T-helper 1 cell treated with Interleukin-12 subunit alpha and Interleukin-12 subunit beta and Interleukin-4 antibody, amounts not matched to agents 30 μg/mL and 1 μg/mL, for 36 hours (primary cell): ENCODE data around the gene UNC5C.

Source experiments
- H3K27ac Mint-ChIP-seq: one replicate; pipeline ENCODE4 v1.8.0; 2021; ENCODE audit warnings: mild to moderate bottlenecking, mixed read lengths
- H3K27me3 Mint-ChIP-seq: one replicate; pipeline ENCODE4 v1.8.0; 2021; ENCODE audit warnings: low read depth, mixed read lengths
- H3K36me3 Mint-ChIP-seq: one replicate; pipeline ENCODE4 v1.8.0; 2021; ENCODE audit warnings: low read depth, mixed read lengths
- H3K4me1 Mint-ChIP-seq: one replicate; pipeline ENCODE4 v1.8.0; 2021; ENCODE audit warnings: low read depth, mixed read lengths
- H3K4me3 Mint-ChIP-seq: one replicate; pipeline ENCODE4 v1.8.0; 2021; ENCODE audit warnings: mild to moderate bottlenecking, moderate library complexity, mixed read lengths
- H3K9me3 Mint-ChIP-seq: one replicate; pipeline ENCODE4 v1.8.0; 2021; ENCODE audit warnings: mixed read lengths

Gene UNC5C

DNA sequence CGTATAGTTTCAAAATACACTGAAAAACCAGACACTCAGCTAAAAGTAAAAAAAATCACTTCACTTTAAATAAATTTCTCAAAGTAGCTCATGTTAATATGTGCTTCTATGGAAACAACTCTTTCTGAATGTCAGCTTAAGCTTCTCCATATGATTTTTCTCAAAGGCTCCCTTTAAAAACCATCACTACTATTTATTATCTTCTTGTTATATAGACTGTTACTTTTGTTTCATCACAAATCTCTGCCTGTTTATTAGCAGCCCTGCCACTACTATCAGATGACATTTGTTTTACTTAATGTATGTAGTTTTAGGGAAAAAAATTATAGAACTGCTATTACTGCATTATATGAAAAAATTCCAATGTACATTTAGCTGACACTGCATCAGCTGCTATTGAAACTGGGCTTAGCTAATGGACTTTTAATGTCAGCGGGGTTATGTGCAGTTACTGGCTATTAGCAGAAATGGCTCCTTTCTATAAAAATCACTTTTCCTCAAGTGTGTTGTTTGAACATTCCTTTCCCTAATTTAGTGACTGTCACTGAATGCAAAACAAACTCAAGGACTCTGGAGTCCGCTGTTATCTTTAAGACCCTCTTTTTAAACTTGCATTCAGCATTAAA lies 10.8 kb downstream of the UNC5C start:
- H3K9me3 Mint-ChIP-seq, result no peaks in the 10 kb centered on the region
- peaks cover 3% of the 10 kb centered on the region for H3K27me3 Mint-ChIP-seq
- no peaks in the 10 kb centered on the region for H3K4me1 Mint-ChIP-seq
- H3K4me3 Mint-ChIP-seq, result no peak overlapping the region
- no peak overlapping the region for H3K27ac Mint-ChIP-seq
- no peaks in the 10 kb centered on the region for H3K36me3 Mint-ChIP-seq

DNA sequence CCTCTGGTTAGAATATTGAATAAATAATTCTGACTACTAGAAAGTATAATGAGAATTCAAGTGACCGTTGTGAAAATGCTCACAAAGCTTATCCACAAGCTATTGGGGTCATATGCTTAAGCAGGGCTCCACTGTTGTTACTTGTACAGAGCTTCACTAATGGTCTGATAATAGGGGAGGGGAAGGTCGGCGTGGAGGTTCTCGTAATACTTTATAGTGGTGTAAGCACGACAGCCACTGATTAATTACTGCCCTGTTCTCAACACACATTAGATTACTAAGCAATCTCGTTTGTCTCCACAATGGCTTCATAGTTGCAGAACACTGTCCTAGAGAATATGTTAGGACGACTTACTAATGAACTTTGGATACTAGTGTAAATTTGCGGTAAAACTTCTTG lies 11.6 kb downstream of the UNC5C start:
- H3K9me3 Mint-ChIP-seq, result no peaks in the 10 kb centered on the region

DNA sequence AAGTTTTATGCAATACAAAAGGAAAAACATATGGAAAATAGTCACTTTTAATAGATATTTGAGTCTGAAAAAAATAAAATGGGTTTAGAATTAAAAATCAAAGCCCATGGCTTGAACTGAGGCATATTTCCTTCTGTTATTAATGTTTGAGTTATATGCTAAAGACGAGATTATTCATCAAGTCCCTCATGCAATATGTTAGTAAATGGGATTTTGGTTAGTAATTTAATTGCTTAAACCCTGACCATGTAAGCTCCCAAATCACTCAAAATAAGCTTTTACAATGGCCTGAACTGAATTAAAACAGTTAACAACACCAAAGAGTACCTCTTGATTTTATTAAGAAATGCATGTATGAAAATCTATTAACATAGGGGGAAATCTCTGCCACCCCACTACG lies 12.1 kb downstream of the UNC5C start:
- H3K27me3 Mint-ChIP-seq, result peaks cover 3% of the 10 kb centered on the region
- no peak overlapping the region for H3K4me3 Mint-ChIP-seq
- no peaks in the 10 kb centered on the region for H3K36me3 Mint-ChIP-seq
- no peaks in the 10 kb centered on the region for H3K4me1 Mint-ChIP-seq
- H3K9me3 Mint-ChIP-seq, result no peaks in the 10 kb centered on the region
- H3K27ac Mint-ChIP-seq, result no peak overlapping the region

More for the DNA sequence above, 11.6 kb downstream of the UNC5C start:
- H3K4me1 Mint-ChIP-seq, result no peaks in the 10 kb centered on the region
- peaks cover 3% of the 10 kb centered on the region for H3K27me3 Mint-ChIP-seq
- H3K27ac Mint-ChIP-seq, result no peak overlapping the region
- H3K4me3 Mint-ChIP-seq, result no peak overlapping the region
- H3K36me3 Mint-ChIP-seq, result no peaks in the 10 kb centered on the region

DNA sequence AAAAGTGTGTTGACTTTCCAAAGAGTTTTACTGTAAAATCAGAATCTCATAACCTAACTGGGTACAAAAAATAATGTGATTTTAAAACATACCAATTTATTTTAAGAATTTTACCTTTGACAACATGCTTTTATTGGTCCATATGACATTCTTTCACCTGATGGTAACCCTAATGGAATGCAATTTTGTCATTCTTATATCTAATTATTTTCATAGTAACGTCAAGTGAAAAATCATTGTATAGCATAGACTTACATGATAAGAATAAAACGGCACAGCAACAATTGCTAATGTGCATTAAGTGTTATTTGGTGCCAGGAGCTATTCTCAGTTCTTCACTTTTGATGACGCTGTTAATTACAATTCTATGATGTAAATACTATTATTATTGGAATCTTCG lies 13.6 kb downstream of the UNC5C start:
- Mint-ChIP-seq H3K4me1 (no peaks in the 10 kb centered on the region), H3K4me3 (no peak overlapping the region), H3K36me3 (no peaks in the 10 kb centered on the region), H3K27me3 (peaks cover 1% of the 10 kb centered on the region), H3K9me3 (no peaks in the 10 kb centered on the region), H3K27ac (no peak overlapping the region)

DNA sequence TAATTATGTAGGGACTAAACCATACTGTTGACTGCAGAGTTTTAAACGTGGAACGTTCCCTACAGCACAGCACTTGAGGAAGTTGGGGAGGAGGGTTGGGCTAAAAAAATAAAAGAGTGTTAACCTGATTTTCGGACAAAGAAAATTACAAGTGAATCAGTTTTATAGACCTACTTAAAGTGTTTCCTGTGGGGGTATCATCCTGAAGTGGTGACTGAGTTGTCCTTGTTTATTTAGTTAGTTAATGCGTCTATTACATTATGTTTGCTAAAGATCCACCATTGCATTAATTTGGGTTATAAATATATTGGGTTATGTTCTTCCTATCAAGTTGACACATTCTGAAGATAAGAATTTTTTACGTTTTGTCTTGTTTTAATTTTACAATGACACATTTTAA lies 14.7 kb downstream of the UNC5C start:
- no peak overlapping the region for H3K27ac Mint-ChIP-seq
- H3K27me3 Mint-ChIP-seq, result no peaks in the 10 kb centered on the region
- no peaks in the 10 kb centered on the region for H3K9me3 Mint-ChIP-seq
- H3K36me3 Mint-ChIP-seq, result no peaks in the 10 kb centered on the region
- no peaks in the 10 kb centered on the region for H3K4me1 Mint-ChIP-seq
- H3K4me3 Mint-ChIP-seq, result no peak overlapping the region

DNA sequence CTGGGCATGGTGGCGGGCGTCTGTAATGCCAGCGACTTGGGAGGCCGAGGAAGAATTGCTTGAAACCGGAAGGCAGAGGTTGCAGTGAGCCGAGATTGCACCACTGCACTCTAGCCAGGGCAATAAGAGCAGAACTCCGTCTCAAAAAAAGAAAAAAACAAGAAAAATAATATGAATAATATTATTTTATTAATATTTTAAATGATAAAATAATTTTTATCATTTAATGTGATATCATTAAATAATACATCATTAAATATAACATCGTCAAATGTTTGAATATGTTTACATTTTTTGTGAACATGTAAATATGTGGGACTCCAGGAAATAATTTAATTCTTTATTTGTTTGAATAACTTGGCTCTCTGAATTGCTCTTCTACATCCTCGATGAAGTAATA lies 15.5 kb downstream of the UNC5C start:
- no peaks in the 10 kb centered on the region for H3K27me3 Mint-ChIP-seq
- H3K4me3 Mint-ChIP-seq, result no peak overlapping the region
- H3K4me1 Mint-ChIP-seq, result no peaks in the 10 kb centered on the region
- no peaks in the 10 kb centered on the region for H3K9me3 Mint-ChIP-seq
- no peaks in the 10 kb centered on the region for H3K36me3 Mint-ChIP-seq
- no peak overlapping the region for H3K27ac Mint-ChIP-seq

DNA sequence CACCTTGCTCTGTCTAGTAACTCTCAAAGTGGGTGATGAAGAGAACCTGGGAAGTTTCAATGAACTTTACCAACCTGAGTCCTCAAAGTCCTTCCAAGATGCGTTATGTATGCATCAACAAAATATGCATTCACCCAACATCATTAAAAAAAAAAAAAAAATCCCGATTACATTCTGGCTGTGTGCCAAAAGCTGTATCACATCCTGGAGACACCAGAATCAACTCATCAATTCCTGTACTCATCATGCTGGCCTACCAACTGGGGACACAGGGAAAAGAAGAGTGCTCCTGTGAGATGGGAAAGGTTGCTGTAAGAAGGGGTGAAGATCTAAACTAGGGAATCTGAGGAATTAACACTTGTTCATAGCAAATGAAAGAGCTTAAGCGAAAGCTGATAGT lies 16.5 kb downstream of the UNC5C start:
- Mint-ChIP-seq H3K4me3 (no peak overlapping the region), H3K27me3 (no peaks in the 10 kb centered on the region), H3K9me3 (no peaks in the 10 kb centered on the region), H3K36me3 (no peaks in the 10 kb centered on the region), H3K27ac (no peak overlapping the region), H3K4me1 (no peaks in the 10 kb centered on the region)

DNA sequence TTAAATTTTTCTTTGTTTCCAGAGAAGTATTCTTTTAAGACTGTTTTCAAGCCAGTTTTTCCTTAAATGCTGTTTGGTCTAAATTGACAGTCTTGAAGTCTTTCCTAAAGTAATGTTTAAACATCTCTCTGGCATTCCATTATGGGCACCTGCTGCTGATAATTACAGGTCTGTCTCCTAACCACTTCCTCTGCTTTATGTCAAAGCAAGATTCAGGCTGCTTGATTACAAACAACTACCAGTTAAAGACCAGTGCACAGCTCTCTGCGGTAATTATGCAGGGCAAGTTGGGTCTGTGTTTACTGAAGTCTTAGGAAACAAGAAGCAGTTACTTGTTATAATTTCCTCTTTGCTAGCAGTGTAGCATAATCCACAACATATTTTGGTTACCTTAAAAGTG lies 17.6 kb downstream of the UNC5C start:
- Mint-ChIP-seq H3K9me3 (no peaks in the 10 kb centered on the region), H3K27me3 (no peaks in the 10 kb centered on the region), H3K4me3 (no peak overlapping the region), H3K4me1 (no peaks in the 10 kb centered on the region), H3K36me3 (no peaks in the 10 kb centered on the region), H3K27ac (no peak overlapping the region)

DNA sequence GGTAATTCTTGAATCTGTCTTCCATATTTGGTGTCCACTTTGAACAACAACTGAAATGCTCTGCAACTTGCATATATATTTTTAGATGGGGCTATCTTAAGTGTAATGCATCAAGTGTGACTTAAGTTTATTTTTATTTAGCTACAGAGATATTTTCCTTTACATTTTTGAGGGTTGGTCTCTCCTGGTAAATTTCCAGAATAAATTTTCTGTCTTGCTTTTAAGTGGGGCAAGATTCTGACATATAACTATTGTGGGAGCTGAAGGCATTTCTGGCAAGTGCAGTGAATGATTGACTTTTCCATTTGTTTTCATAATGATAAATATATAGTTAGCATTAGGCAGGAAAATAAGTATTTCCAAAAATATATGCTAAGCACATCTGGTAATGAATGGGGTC lies 18.8 kb downstream of the UNC5C start:
- Mint-ChIP-seq H3K27me3 (no peaks in the 10 kb centered on the region), H3K9me3 (no peaks in the 10 kb centered on the region), H3K4me3 (no peak overlapping the region), H3K4me1 (no peaks in the 10 kb centered on the region), H3K27ac (no peak overlapping the region), H3K36me3 (no peaks in the 10 kb centered on the region)

DNA sequence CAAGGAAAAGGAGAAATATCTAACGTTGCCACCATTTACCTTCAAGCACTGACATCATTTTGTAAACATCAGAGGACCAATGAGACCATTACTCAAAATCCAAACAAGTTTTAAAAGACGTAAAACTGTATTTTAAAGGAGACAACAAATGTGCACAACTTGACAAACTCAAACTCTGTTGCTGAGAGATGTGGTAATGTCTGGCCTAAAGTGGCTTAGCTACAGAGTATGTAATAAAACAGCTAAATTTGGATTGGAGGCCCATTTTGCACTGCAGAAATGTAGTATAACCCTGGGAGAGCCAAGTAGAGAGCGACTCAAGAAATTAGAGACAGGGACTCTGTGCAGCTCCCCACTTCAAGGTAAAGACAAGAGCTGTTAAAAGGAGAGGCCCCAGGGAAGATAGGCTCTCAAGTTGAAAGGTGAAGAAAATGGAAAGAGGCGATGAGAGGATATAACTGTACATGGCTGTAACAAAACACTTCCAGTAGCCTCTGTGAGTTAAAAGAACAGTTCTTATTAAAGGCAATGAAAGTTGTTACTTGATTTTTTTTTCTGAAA lies 20.3 kb downstream of the UNC5C start:
- Mint-ChIP-seq H3K27me3 (no peaks in the 10 kb centered on the region), H3K9me3 (no peaks in the 10 kb centered on the region), H3K36me3 (no peaks in the 10 kb centered on the region), H3K4me3 (no peak overlapping the region), H3K27ac (no peak overlapping the region), H3K4me1 (no peaks in the 10 kb centered on the region)

DNA sequence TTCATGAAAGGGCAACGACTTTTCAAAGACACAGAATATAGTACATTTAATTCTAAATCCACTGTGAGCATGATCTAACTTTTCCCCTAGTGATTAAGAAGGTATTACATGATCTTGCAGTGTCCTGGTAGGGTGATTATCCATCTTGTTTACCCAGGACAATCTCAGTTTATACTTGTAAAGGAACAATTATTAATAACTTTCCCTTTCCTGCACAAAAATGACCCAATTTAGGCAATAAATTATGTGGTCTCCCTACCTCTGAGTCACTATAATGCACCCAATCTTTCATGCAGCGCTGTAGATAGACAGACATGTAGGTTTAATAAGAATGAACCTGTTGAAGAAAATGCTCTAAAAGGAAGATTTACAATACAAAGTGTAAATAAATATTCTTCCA lies 22.7 kb downstream of the UNC5C start:
- H3K36me3 Mint-ChIP-seq, result no peaks in the 10 kb centered on the region
- no peaks in the 10 kb centered on the region for H3K27me3 Mint-ChIP-seq
- no peaks in the 10 kb centered on the region for H3K4me1 Mint-ChIP-seq
- H3K9me3 Mint-ChIP-seq, result no peaks in the 10 kb centered on the region
- no peak overlapping the region for H3K4me3 Mint-ChIP-seq
- H3K27ac Mint-ChIP-seq, result no peak overlapping the region

DNA sequence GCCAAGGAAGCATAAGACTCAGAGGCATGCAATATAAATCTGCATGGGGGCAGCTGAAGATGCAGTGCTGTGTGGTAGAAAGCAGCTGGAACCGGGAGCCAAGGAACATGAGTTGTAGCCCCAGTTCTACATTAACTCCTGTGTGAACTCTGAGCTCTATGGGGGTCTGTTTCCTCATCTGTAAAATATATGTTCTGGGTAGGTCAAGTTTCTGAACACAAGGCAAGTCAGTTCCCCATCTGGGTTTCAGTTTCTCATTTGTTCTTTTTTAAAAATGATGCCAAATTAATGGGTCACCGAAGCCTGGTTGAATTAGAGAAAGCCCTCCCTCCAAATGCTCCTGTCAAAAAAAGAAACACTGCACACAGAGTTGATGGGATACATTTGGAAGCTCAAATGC lies 24.0 kb downstream of the UNC5C start:
- H3K27me3 Mint-ChIP-seq, result no peaks in the 10 kb centered on the region
- H3K36me3 Mint-ChIP-seq, result no peaks in the 10 kb centered on the region
- H3K4me1 Mint-ChIP-seq, result no peaks in the 10 kb centered on the region
- no peak overlapping the region for H3K4me3 Mint-ChIP-seq
- H3K9me3 Mint-ChIP-seq, result no peaks in the 10 kb centered on the region
- H3K27ac Mint-ChIP-seq, result no peak overlapping the region

DNA sequence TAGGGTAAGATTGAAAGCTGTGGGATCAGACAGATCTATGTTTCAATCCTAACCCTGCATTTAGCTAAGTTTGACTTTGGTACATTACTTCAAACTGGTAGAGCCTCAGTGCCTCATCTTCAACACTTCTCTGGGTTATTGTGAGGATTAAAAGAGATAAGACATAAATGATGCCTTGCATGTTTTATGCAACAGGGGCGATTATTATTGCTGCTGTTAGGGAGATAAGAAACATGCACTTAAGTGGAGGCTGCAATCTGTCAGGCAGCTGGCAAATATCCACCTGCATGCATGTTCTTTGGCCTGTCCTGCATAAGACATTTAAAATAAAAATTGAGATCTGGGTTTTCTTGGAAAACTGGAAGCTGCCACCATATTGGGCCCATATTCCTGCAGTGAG lies 24.6 kb downstream of the UNC5C start:
- Mint-ChIP-seq H3K4me1 (no peaks in the 10 kb centered on the region), H3K4me3 (no peak overlapping the region), H3K27ac (no peak overlapping the region), H3K27me3 (no peaks in the 10 kb centered on the region), H3K36me3 (no peaks in the 10 kb centered on the region), H3K9me3 (no peaks in the 10 kb centered on the region)

DNA sequence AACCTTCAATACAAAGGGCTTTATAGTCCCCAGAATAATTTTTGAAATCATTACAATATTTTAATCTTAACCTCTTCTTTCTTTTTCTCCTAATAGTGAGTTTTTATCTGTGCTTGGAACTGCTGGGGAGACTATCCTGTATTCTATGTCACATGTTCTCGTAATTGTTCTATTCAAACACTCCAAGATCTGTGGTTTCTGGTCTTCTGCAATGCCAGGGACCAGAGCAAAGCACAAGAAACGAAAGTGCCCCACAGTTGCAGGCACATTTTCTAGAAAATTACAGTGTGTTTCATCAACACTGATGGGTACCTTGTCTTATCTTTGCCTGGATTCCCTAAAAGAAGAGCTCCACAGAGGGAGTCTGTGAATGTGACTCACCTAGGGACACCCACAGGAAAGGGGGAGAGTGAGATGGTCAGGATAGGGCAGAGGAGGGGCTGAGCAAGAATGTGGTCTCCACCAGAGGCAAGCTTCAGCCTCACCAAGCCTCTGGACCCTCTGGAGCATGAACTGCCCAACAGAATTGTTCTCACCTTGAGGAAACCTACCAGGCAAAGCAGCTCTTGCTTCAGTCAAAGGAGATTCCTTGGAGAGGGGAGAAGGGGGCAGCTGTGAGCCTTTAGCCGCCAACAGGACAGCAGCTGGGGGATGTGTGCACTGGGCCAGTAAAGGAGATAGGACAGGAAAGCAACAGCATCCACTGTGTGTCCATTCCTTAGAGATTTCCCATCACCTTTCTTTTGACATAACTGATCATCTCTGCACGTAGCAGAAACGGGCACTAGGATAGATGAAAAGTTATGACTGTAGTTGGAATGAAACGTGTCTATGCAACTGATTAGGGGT lies 25.9 kb downstream of the UNC5C start:
- H3K27ac Mint-ChIP-seq, result no peak overlapping the region
- H3K27me3 Mint-ChIP-seq, result no peaks in the 10 kb centered on the region
- H3K9me3 Mint-ChIP-seq, result no peaks in the 10 kb centered on the region
- H3K36me3 Mint-ChIP-seq, result no peaks in the 10 kb centered on the region
- no peak overlapping the region for H3K4me3 Mint-ChIP-seq
- H3K4me1 Mint-ChIP-seq, result no peaks in the 10 kb centered on the region

DNA sequence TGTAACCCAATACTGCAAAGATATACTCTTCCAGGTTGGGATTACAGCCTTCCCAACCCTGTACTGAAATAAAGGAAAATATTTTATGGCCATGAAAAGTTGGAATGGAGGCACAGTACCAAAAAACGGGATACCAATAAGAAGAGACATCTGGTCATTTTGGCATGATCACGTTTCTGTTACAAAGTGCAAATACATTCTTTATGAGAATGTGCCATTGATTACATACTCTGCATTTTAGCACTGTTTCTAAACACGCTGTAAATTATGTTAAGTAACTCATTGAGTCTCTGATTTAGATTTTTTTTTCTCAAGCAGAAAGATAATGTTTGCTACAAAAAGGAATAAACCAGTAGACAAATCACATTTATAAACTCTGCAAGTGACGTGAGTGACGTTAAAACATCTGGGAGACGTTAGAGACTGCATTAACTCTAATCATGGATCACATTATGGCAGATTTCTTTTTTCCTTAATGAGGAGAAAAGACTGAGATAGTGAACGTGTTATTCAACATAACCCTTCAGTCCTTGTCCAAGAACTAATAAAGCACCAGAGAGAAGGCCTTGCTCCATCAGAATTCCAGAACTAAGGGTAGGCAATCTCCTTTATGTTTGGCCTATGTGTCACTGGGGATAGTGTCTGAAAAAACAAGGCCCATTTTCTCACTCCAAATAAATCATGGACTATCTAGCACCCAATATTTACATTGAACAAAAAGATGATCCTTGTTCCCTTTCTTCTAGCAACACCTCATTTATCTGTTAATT lies 31.0 kb downstream of the UNC5C start:
- Mint-ChIP-seq H3K27ac (no peak overlapping the region), H3K27me3 (no peaks in the 10 kb centered on the region), H3K4me1 (no peaks in the 10 kb centered on the region), H3K36me3 (no peaks in the 10 kb centered on the region), H3K4me3 (no peak overlapping the region), H3K9me3 (no peaks in the 10 kb centered on the region)
